Measurements from ENCODE around the gene ADCK2.
"Not testable (repeated sequence)": the region's sequence is repeated elsewhere in the genome, so short reads cannot be mapped to it uniquely, and the experiment has no call there.

The ADCK2 gene

GRCh38 chr7:140673063-140673773 is 473 bp downstream of the ADCK2 start:
- peak; percentile 16 to 37 (median 30) for DNase-seq (ENCODE audit: low read depth in 4 of 4, low spot score in 1 of 4)

GRCh38 chr7:140673774-140674155 is 1.0 kb downstream of the ADCK2 start:
- no peak for DNase-seq (ENCODE audit: low read depth in 4 of 4, low spot score in 1 of 4)

- no peak for DNase-seq (ENCODE audit: low read depth in 4 of 4, low spot score in 1 of 4)
Measured at GRCh38 chr7:140674356-140674800, 1.6 kb downstream of the ADCK2 start.

DNA sequence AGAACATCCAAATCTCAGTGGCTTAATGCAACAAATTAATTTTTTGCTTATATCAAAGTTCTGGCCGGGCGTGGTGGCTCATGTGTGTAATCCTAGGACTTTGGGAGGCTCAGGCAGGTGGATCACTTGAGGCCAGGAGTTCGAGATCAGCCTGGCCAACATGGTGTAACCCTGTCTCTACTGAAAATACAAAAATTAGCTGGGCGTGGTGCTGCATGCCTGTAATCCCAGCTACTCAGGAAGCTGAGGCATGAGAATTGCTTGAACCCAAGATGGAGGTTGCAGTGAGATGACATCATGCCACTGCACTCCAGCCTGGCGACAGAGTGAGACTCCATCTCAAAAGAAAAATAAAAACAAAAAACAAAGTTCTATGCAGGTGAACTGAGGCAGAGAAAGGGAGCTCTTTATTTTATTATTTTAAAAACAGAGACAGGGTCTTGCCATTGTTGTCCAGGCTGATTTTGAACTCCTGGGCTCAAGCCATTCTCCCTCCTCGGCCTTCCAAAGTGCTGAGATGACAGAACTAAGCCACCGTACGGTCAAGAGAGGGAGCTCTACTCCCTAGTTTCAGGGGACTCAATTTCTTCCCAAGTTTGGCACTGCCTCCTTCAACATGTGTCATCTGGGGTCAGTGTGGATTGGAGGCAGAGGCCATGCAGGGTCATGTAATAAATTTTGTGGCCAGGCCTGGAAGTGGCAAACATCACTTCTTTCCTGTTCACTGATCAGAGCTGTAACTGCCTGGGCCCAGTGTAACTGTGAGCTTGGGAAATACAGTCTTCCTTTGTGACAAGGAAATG is 2.4 kb downstream of the ADCK2 start:
- DNase-seq (ENCODE audit: low read depth in 4 of 4, low spot score in 1 of 4) = no peak

- DNase-seq (ENCODE audit: low read depth in 4 of 4, low spot score in 1 of 4) = no peak
Measured at GRCh38 chr7:140675726-140676125, 3.0 kb downstream of the ADCK2 start.

DNA sequence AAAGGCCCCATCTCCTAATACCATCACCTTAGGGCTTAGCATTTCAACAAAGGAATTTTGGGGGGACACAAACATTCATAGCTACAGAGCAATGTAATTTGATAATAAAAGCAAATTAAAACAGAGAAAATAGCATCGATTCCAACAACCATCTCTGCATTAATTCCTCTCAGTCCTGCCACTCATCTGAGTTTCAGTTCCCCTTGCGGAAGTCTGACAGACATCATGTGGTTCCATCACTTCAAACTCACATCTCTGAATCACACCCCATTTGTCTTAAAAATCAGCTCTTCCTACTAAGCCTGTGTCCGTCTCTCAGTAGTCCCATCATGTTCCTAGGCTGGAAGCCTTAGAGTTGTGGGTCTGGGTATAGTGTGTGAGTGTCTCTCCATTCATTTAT is 3.6 kb downstream of the ADCK2 start:
- DNase-seq (ENCODE audit: low read depth in 4 of 4, low spot score in 1 of 4) = no peak

- not testable (repeated sequence) for DNase-seq (ENCODE audit: low read depth in 4 of 4, low spot score in 1 of 4)
Measured at GRCh38 chr7:140676956-140677355, 4.2 kb downstream of the ADCK2 start.

DNA sequence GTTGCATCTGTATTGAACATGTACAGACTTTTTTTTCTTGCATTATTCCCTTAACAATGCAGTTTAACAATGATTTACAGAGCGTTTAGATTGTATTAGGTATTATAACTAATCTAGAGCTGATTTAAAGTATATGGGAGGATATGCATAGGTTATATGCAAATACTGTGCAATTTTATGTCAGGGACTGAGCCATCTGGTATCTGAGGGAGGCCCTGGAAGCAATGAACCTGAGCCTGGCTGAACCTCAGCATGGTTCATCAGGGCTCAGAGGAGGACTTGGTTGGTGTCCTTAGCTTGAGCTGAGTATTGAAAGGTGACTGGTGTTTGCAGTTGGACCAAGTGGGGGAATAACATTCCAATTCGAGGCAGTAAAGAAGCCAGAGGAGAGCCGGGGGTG is 4.8 kb downstream of the ADCK2 start:
- DNase-seq (ENCODE audit: low read depth in 4 of 4, low spot score in 1 of 4) = no peak

DNA sequence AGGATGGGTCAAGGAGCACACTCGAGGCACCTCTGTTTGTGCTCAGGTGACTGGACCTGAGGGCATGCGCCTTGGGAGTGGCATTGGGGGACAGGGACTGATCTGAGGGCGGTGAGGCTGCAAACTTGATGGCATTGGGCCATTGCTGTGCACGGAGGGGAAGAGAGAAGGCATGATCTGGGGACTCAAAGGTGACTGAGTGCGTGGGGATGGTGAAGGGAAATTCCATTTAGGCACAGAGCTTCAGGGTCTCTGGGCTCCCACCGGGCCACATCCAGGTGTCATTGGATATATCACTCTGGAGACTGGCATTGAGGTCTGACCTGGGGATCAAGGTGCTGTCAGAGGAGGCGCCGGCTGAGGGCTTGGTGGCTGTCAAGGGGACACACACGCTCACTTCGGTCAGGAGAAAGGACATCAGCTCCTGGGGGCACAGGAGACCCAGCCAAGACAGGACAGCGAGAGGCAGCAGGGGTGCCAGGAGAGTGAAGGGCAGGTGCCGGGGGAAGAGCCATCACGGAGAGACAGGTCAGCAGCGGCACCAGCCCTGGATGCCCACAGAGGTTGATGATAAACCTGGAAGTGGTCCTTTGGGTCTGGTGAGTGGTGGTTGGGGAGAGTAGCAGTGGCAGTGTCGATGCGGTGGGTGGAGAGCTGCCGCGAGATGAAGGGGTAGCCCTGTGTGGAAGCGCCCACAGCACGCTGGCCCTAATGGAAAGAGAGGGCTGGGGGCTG is 5.5 kb downstream of the ADCK2 start:
- DNase-seq (ENCODE audit: low read depth in 4 of 4, low spot score in 1 of 4) = no peak

DNA sequence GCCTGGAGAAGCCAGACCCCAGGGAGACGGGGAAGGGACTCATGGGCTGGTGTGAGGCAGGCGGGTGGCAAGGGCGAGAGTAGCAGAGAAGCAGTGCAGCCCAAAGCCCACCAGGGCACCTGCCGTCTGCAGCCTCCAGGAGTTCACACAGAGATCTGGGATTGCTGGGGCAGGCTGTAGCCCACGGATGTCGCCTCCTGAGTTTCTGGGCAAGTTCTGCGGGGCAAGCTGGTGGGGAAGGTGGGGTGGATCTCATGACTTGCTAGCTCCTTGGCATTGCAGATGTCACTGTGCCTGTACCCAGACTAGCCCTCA is 6.0 kb downstream of the ADCK2 start:
- DNase-seq (ENCODE audit: low read depth in 4 of 4, low spot score in 1 of 4) = no peak

DNA sequence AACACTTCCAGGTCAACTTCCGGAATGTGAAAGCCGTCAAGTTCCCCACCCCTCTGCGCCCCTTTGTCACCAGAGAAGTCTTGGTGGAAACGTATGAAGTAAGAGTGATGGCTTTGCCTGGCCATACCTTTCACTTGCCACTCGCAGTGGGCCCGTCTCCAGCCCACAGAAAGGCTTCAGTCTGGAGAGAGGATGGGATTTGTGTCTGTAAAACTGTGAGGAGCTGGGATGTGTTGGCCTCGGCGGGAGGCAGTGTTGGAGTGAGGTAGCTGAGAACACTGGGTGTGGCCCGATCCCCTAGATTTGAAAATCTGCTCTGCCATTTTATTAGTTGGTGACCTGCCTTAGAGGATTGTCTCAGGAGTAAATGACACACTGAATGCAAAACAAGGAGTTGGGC is 6.4 kb downstream of the ADCK2 start:
- no peak for DNase-seq (ENCODE audit: low read depth in 4 of 4, low spot score in 1 of 4)

GRCh38 chr7:140680886-140681285 is 8.1 kb downstream of the ADCK2 start:
- DNase-seq (ENCODE audit: low read depth in 4 of 4, low spot score in 1 of 4) = no peak

DNA sequence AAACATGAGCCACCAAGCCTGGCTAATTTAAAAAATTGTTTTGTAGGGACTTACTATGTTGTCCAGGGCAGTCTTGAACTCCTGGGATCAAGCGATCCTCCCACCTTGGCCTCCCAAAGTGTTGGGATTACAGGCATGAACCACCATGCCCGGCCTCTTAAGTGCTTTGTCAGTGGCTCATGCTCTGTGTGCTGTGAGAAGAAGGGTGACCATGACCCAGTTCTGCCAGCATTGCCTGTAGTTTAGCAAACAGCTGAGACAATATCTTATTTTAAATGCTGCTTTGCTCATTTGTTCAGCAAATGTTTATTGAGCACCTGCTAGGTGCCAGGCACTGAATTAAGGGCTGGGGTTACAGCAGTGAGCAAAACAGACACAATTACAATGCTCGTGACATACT is 9.0 kb downstream of the ADCK2 start:
- DNase-seq (ENCODE audit: low read depth in 4 of 4, low spot score in 1 of 4) = no peak

GRCh38 chr7:140683657-140684056 is 10.9 kb downstream of the ADCK2 start:
- no peak for DNase-seq (ENCODE audit: low read depth in 4 of 4, low spot score in 1 of 4)

DNA sequence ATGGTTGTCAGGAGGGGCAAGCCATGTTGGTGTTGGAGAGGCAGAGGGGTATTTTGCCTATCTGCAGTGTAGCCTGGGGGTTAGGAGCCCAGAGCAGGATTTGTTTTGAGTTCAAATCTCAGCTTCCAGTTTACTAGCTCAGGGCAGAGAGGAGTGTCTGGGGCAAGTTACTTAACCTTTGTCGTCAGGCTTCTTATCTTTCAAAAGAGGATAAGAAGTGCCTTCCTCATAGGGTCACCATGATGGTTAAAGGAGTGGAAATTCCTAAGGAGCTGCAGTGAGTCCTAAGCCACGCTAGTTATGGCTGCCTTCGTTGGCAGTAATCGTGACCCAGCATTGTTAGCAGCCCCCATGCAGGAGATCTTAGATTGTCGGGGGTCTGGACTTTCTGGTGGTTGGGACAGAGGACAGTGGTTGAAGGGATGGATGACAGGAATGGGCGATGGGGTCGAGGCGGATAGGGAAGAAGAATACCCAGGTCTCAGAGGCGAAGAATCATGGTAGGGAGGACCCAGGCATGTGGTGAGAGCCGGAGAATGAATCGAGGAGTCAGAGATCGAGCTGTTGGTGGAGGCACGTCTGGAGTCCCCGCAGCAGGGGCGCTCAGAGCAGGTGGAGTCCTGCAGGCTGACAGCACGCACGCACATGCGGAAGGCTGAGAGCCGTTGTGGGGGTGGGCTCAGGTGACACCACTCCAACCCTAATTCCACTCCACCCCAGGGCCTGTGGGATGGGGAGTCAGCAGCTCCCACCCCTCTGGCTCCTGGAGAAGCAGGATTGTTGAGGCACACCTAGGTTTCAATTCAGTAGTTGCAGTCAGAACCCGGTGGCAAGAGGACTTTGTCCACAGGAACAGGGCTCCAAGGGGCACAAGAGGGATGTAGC is 11.6 kb downstream of the ADCK2 start:
- no peak for DNase-seq (ENCODE audit: low read depth in 4 of 4, low spot score in 1 of 4)

GRCh38 chr7:140685407-140686087 is 12.8 kb downstream of the ADCK2 start:
- DNase-seq (ENCODE audit: low read depth in 4 of 4, low spot score in 1 of 4) = no peak

DNA sequence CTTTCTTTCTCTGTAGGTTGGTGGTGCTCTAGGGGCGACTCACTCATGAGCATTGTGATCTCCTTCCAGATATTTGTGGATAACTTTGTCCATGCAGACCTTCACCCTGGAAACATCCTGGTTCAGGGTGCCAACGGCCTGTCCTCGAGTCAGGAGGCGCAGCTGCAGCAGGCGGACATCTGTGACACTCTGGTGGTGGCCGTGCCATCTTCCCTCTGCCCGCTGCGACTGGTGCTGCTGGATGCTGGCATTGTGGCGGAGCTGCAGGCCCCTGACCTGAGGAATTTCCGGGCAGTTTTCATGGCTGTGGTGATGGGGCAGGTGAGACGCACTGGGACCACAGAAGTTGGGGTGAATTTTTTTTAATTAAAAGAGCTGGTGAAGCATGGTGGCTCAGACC is 14.2 kb downstream of the ADCK2 start:
- no peak for DNase-seq (ENCODE audit: low read depth in 4 of 4, low spot score in 1 of 4)

DNA sequence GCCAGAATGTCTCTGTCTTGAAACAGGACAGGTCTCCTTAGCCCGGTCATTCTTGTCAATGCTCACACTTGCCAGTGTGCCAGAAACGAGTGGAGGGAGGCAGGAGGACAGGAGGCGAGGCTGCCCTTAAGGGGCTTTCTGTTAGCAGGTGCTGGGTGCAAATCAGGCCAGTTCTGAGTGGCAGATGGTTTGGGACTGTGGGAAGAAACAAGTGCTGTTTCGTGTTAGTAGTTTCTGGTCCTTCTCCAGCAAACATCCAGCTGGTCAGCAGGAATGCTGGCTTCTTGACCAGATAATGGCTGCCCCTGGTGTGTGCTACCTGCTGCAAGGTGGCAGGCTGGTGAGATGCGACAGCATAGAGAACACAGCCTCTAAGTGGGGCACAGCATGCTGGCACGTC is 15.6 kb downstream of the ADCK2 start:
- no peak for DNase-seq (ENCODE audit: low read depth in 4 of 4, low spot score in 1 of 4)

GRCh38 chr7:140689199-140690152 is 16.7 kb downstream of the ADCK2 start:
- DNase-seq (ENCODE audit: low read depth in 4 of 4, low spot score in 1 of 4) = no peak
